ENCODE measurements around the gene SEMA4G. TPM values are rescaled to one million over a fixed set of nuclear protein-coding genes. Genes with fewer than 3 reads are reported as not detected.
"Not testable (repeated sequence)": the region's sequence is repeated elsewhere in the genome, so short reads cannot be mapped to it uniquely, and the experiment has no call there.

SEMA4G gene
- total RNA-seq, 1 donor from 2014 or later = 80.4 TPM

- ATAC-seq (peak; percentile 76), DNase-seq (ENCODE audit: low spot score) (peak; percentile 90)
Observed at GRCh38 chr10:100970076-100970913, 991 bp downstream of the SEMA4G start.

- ATAC-seq (peak; percentile 72), DNase-seq (ENCODE audit: low spot score) (peak; percentile 88)
Observed at GRCh38 chr10:100970914-100971811, 1.9 kb downstream of the SEMA4G start.

- DNase-seq (ENCODE audit: low spot score) (peak; percentile 41), ATAC-seq (no peak)
Observed at GRCh38 chr10:100972115-100972903, 3.0 kb downstream of the SEMA4G start.

GRCh38 chr10:100972904-100973535, 3.7 kb downstream of the SEMA4G start:
- DNase-seq (ENCODE audit: low spot score) = peak; percentile 46
- ATAC-seq = no peak

GRCh38 chr10:100975397-100975796, 6.1 kb downstream of the SEMA4G start:
- not testable (repeated sequence) for ATAC-seq
- DNase-seq (ENCODE audit: low spot score) = peak; percentile 21

GRCh38 chr10:100976906-100977305, 7.6 kb downstream of the SEMA4G start:
- DNase-seq (ENCODE audit: low spot score) (no peak), ATAC-seq (no peak)

- ATAC-seq (no peak), DNase-seq (ENCODE audit: low spot score) (peak; percentile 36)
Observed at GRCh38 chr10:100977436-100977835, 8.1 kb downstream of the SEMA4G start.

- DNase-seq (ENCODE audit: low spot score) (peak; percentile 27), ATAC-seq (no peak)
Observed at GRCh38 chr10:100978121-100978900, 9.0 kb downstream of the SEMA4G start.

- DNase-seq (ENCODE audit: low spot score) = peak; percentile 42
- no peak for ATAC-seq
Observed at GRCh38 chr10:100978901-100979195, 9.5 kb downstream of the SEMA4G start.

- DNase-seq (ENCODE audit: low spot score) (peak; percentile 42), ATAC-seq (no peak)
Observed at GRCh38 chr10:100979791-100980272, 10.5 kb downstream of the SEMA4G start.

- peak; percentile 39 for DNase-seq (ENCODE audit: low spot score)
- no peak for ATAC-seq
Observed at GRCh38 chr10:100980311-100980710, 11.0 kb downstream of the SEMA4G start.

GRCh38 chr10:100980711-100981110, 11.4 kb downstream of the SEMA4G start:
- ATAC-seq (no peak), DNase-seq (ENCODE audit: low spot score) (peak; percentile 37)

GRCh38 chr10:100981178-100981772, 12.0 kb downstream of the SEMA4G start:
- ATAC-seq = no peak
- no peak for DNase-seq (ENCODE audit: low spot score)

- ATAC-seq (no peak), DNase-seq (ENCODE audit: low spot score) (no peak)
Observed at GRCh38 chr10:100982916-100983830, 13.9 kb downstream of the SEMA4G start.

GRCh38 chr10:100983868-100984671, 14.8 kb downstream of the SEMA4G start:
- ATAC-seq (no peak), DNase-seq (ENCODE audit: low spot score) (no peak)

GRCh38 chr10:100984672-100985177, 15.4 kb downstream of the SEMA4G start:
- DNase-seq (ENCODE audit: low spot score) = no peak
- no peak for ATAC-seq

GRCh38 chr10:100985336-100985735, 16.0 kb downstream of the SEMA4G start:
- DNase-seq (ENCODE audit: low spot score) (no peak), ATAC-seq (peak; percentile 4)

All from left lobe of liver (tissue), 2 donors.